HG03135 (cell line): ENCODE measurements around the gene ITGA5.

Experiments
- ATAC-seq: cut with Tn5 transposase; IDR thresholded peaks from one replicate; pipeline ENCODE4 v1.9.1; 2021; ENCODE audit warnings: mild to moderate bottlenecking, moderate library complexity; ENCODE audit not compliant: unreplicated experiment

Gene ITGA5

DNA sequence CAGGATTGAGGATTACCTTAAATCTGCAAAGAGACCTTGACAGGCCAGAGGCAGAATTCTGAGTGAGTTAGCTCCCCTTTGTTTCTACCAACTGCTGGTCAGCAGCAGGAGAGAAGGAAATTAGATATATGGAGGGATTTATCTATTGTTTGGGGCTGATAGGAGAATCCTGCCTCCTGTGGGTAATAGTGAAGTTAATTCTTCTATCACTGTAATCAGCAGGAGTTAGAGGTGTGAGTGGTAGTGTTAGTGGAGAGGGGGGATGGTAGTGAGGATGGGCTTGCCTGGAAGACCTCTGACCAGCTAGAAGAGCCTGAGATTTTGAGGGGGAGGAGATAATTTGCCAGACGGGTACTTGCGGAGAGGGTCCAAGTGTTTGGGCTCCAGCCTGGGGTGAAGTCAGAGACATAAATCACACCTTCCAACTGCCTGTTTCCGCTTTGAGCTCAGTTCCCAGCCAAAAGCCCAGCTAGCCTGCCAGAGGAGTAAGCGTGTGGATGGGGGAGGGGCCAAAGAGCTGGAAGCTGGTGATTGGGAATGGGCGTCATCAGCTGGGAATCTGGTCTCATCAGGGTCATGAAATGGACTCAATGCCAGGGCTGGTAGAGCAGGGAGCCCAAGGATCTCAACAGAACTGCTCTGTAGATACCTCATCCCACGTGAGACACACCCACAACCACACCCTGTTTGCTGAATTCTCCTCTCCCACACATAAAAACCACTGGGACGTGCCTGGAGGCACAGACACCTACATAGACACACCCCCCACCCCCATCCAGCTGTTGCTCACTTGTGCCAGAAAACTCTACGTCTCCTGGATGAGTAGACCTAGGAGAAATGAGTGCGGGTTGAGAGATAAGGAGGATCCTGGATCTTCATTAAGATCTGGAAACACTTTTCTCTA lies 13.1 kb upstream of the ITGA5 start:
- no peak for ATAC-seq

- no peak for ATAC-seq
These were observed 11.5 kb upstream of the ITGA5 start for GRCh38 chr12:54430471-54431069.

GRCh38 chr12:54429014-54429471 lies 10.0 kb upstream of the ITGA5 start:
- no peak for ATAC-seq

DNA sequence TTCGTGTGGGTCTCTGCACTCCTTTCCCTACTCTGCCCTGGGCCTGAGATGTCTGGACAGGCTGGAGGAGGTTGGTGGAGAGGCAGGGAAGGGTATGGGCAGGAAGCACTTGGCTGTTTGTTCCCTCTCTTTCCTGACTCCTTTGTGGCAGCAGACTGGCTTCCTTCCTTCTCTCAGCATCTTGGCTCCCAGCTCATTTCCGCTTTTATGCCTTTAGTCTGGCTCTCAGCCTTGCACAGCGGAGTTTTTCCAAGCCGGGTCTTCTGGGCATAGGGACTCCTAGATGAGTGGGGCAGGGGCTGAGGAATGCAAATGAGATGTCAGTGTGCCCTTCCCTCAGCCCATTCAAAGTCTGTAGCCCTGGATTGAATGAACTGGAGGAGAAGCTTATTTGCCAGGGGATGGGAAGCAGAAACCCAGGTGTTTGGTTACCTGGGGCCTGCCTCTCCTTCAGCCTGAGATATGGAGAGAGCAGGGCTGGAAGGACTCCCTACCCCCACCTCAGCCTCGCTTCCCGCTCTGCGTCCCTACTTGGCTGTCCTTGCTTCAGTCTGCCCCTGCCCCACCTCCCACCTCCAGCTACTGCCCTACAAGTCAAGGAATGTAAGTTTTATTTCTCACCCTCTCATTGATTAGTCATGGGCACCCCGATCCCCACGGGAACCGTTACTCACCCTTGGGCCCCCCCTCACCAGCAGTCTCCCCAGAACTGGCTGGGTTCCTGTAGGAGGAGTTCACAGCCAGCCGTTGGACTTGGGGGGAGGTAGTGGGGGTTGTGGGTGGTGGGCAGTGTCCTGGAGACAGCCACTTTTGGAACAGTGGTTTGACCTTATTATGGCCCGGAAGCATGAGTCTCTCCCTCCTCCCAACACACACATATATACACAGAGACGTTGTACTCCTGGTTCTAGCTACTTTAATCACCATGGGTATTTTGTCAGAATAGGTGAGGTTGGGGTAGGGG lies 9.3 kb upstream of the ITGA5 start:
- no peak for ATAC-seq

DNA sequence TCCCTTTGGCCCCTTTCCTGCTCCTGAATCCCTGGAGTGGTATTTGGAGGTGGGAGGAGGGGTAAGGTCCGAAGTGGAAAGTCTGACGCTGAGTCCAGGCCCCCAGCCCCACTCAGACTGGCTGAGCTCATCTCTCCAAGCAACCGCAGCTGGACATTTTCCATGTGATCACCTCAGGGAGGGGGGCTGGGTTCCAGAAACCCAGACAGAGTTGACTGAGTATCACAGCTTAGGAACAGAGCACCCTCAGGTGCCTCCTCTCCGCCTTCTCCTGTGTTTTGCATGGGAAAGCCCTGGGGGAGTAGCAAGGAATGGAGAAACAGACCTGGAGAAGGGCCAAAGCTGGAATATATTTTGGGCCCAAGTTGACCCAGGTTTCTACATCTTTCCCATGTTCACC lies 8.0 kb upstream of the ITGA5 start:
- no peak for ATAC-seq

DNA sequence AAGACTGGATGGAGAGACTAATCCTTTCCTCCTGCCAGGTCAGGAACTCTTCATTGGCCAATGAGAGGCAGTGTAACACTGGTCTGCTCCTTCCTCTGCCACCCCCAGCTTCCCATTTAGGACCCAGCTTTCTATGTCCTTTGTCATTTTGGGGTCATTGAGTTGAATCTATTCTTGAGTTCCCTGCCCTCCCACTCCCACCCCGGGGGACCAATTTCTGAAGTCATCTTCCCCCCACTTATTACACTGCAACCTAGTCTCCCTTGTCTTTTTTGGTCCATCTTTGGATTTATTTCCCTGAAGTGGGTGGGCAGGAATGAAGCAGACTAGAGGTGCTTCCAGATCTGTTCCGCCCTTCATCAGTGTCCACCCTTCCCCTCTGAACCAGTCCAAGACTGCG lies 7.6 kb upstream of the ITGA5 start:
- no peak for ATAC-seq

DNA sequence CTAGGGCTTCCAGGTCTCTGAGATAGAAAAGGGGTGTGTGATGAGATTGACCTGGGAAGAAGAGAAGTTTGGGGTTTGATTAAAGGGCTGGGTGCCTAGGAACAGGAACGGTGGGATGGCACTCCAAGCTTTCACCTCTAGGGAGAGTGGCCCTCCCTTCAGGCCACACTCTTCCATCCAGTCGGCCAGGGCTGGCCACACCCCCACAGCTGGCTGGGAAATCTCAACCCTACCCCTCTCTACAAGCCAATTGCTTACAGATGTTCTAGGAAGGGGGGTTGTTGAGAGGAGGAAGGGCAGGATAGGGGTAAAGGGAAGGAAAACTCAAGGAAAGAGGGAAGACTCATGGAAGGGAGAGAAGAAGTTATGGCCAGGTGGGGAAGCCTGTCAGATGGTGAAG lies 6.6 kb upstream of the ITGA5 start:
- no peak for ATAC-seq

- no peak for ATAC-seq
These were observed 5.2 kb upstream of the ITGA5 start for GRCh38 chr12:54424224-54424623.

DNA sequence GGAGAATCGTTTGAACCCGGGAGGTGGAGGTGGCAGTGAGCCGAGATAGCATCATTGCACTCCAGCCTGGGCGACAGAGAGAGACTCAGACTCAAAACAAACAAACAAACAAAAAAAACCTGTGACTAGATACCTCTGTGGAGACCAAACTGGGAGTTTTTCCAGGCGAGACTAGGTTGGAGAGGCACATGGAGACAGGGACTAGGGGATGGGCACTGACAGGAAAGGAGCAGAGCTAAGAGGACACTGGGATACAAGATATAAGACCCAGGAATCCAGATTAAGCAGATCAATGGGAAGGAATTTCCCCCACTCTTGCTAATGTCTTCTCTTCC lies 4.7 kb upstream of the ITGA5 start:
- no peak for ATAC-seq

GRCh38 chr12:54421879-54422250 lies 2.8 kb upstream of the ITGA5 start:
- no peak for ATAC-seq

DNA sequence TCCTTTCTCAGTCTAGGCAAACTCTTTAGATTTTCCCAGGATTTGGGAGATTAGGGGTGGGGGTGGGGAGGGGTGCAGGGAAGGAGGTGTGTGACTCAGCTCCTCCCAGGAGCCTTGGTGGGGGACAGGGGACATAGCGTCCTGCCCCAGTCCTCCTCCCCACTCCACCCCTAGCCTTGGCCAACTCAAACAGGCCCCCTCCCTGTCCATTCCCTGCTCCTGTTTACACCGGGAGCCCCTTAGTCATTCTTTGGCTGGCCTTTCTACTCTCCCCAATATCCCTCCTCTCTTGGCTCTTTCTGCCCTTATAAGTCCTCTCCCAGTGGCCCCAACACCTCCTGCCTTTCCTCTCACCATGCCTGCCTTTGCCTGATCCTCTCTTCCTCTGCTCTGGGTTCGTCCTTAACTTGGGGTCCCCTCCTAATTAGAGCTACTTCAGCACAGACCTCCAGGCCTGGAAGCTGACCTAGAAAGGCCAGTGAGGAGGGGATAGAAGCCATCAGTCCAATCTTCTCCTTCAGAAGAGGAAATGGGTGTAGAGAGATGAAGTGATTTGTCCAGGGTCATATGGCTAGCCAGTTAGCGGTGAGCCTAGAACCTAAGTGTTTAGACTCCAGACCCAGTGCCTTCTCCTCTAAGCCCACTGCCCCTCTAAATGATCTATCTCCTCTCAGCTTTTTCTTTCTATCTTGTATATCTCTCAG lies 2.3 kb upstream of the ITGA5 start:
- no peak for ATAC-seq

GRCh38 chr12:54420766-54421144 lies 1.7 kb upstream of the ITGA5 start:
- no peak for ATAC-seq

GRCh38 chr12:54418441-54419087 lies 502 bp downstream of the ITGA5 start:
- no peak for ATAC-seq

GRCh38 chr12:54417712-54418440 lies 1.2 kb downstream of the ITGA5 start:
- ATAC-seq: no peak

GRCh38 chr12:54416687-54417603 lies 2.1 kb downstream of the ITGA5 start:
- ATAC-seq: no peak

DNA sequence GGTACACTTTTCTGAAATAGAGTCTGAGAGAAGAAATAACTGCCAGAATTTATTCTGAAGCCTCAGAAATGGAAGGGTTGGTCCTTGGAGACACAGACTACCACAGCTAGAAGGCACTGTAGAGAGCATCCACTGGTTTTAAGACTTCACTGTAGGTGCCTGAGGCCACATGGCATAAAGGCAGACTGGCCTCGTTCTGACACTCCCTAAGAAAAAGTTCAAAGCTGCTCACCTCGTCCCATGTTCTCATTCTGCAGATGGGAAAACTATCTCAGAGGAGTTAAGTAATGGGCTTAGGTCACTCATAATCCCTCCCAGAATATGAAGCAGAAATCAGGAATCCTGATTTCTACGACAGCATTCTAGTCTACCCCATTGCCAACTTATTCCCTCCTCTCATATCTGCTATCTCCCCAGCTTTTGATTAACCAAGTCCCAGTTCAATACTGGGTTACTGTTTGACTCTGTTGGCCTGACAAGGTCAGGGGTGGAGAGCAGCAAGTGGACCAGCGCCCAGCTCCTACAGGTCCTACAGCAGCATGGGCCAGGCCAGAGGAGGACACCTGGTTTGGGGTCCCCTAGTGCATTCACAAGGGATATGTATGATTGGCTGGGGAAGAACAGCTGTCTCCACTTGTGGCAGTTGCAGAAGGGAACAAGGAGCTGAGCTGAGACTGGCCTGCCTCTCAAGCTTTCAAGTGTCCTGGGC lies 3.7 kb downstream of the ITGA5 start:
- no peak for ATAC-seq

- peak; percentile 69 for ATAC-seq
These were observed 5.5 kb downstream of the ITGA5 start for GRCh38 chr12:54413284-54414190.
